K562 (cell line): ENCODE data around the gene MAD1L1. TPM values are rescaled to one million over a fixed set of nuclear protein-coding genes. Genes with fewer than 3 reads are reported as not detected.
A peak's percentile ranks its signal among the peaks of the same experiment; 100 is the strongest.

Experiments used
- ATAC-seq: fragments of 200-7000 bp; cut with Tn5 transposase; 3 replicates; pipeline ENCODE4 v1.9.1; 2020; ENCODE audit warnings: moderate library complexity
- BruUV-seq: library from RNA; stranded (reverse); fragments of 400-500 nt; replicated peaks from 2 replicates; lab custom pipeline; 2021; lab: Mats Ljungman, UMichigan
- CTCF ChIA-PET: fragments of 300-600 bp; formaldehyde crosslinking; extraction: SDS; loops from one replicate; lab custom pipeline; 2021; ENCODE audit warnings: low intra/inter-chr PET ratio; lab: Yijun Ruan, JAX
- POLR2A ChIA-PET: fragments of 300-600, 350-650 bp; sonication (Branson Sonifier 250); formaldehyde crosslinking; extraction: SDS; loops from one replicate; lab custom pipeline; 2021; ENCODE audit warnings: antibody characterized with exemption, inconsistent platforms; lab: Yijun Ruan, JAX
- DNase-seq, 4 experiments: peaks; one replicate each; pipeline versions ENCODE4 v3.0.0 to v3.0.0-alpha.2; 2011 to 2018; ENCODE audit warnings: low spot score in 3 of 4, mixed read lengths in 3 of 4; ENCODE audit errors: extremely low read depth in 1 of 4
- FAIRE-seq: peaks from 2 replicates; lab custom pipeline; 2011; peaks lifted over from hg19 to GRCh38; lab: Jason Lieb, UNC
- H2AFZ ChIP-seq: 2 replicates; pipeline ENCODE4 v1.6.0; 2011; ENCODE audit warnings: low read depth, low read length, control low read depth, inconsistent platforms
- H3K27ac ChIP-seq: fragments of 200-600 bp; 3 replicates; pipeline ENCODE4 v1.8.0; 2011; ENCODE audit warnings: low read depth, mild to moderate bottlenecking, control low read depth, inconsistent platforms, low read length, moderate library complexity, mixed read lengths; ENCODE audit errors: extremely low read depth
- H3K27me3 ChIP-seq, 2 experiments: fragments of 300-600 bp in 1 of 2; 2 replicates in 1 of 2; 3 replicates in 1 of 2; pipeline versions ENCODE4 v1.6.0 to v1.8.0; 2011; ENCODE audit warnings: inconsistent platforms in 2 of 2, low read length in 2 of 2, mild to moderate bottlenecking in 1 of 2, mixed read lengths in 1 of 2, moderate library complexity in 1 of 2; ENCODE audit not compliant: control insufficient read depth in 2 of 2, insufficient read depth in 2 of 2
- H3K36me3 ChIP-seq: fragments of 300-600 bp; 3 replicates; pipeline ENCODE4 v1.8.0; 2011; ENCODE audit warnings: mild to moderate bottlenecking, low read length, inconsistent platforms; ENCODE audit not compliant: control insufficient read depth, insufficient read depth
- H3K4me1 ChIP-seq, 2 experiments: fragments of 200-600 bp in 1 of 2; replicated peaks in 1 of 2; 2 replicates in 1 of 2; 3 replicates in 1 of 2; pipeline versions ENCODE4 v1.5.1 to v1.8.0; 2011; ENCODE audit warnings: inconsistent platforms in 2 of 2, low read length in 2 of 2, mild to moderate bottlenecking in 1 of 2, mixed read lengths in 1 of 2, moderate library complexity in 1 of 2; ENCODE audit not compliant: control insufficient read depth in 2 of 2, insufficient read depth in 2 of 2
- H3K4me2 ChIP-seq: 2 replicates; pipeline ENCODE4 v1.6.1; 2011; ENCODE audit warnings: low read length, control low read depth, inconsistent platforms, mixed read lengths; ENCODE audit not compliant: insufficient read depth
- H3K4me3 ChIP-seq: fragments of 200-600 bp; sonication (generic), shearing (Covaris generic); 2 replicates; pipeline ENCODE4 v1.5.1; 2016; ENCODE audit warnings: control low read depth, inconsistent platforms
- H3K79me2 ChIP-seq: fragments of 200-600 bp; 3 replicates; pipeline ENCODE4 v1.8.0; 2011; ENCODE audit warnings: low read length, inconsistent platforms; ENCODE audit not compliant: control insufficient read depth, insufficient read depth
- H3K9ac ChIP-seq, 2 experiments: 2 replicates each; pipeline versions ENCODE4 v1.6.0 to v1.6.1; 2011; ENCODE audit warnings: low read depth in 2 of 2, low read length in 2 of 2, control low read depth in 1 of 2, inconsistent platforms in 1 of 2, mild to moderate bottlenecking in 1 of 2, mixed read lengths in 1 of 2; ENCODE audit not compliant: insufficient read depth in 1 of 2
- H3K9me1 ChIP-seq: one replicate; pipeline ENCODE4 v1.6.0; 2011; ENCODE audit warnings: inconsistent platforms, mild to moderate bottlenecking, low read length, moderate library complexity; ENCODE audit not compliant: control insufficient read depth, insufficient read depth
- H3K9me3 ChIP-seq: replicated peaks from 2 replicates; pipeline ENCODE4 v1.5.1; 2011; ENCODE audit warnings: low read depth, low read length, inconsistent platforms; ENCODE audit not compliant: control insufficient read depth, insufficient read depth
- H4K20me1 ChIP-seq: replicated peaks from 2 replicates; pipeline ENCODE4 v1.6.1; 2011; ENCODE audit warnings: low read length, inconsistent platforms, mixed read lengths; ENCODE audit not compliant: control insufficient read depth, insufficient read depth
- CBX3 ChIP-seq, 2 experiments: IDR thresholded peaks; 1 replicate in 1 of 2; 2 replicates in 1 of 2; pipeline ENCODE4 v1.6.1; 2012; ENCODE audit warnings: inconsistent platforms in 2 of 2, low read length in 2 of 2, borderline replicate concordance in 1 of 2, control low read depth in 1 of 2
- MCM2 ChIP-seq: fragments of 450-650 bp; IDR thresholded peaks from 2 replicates; pipeline ENCODE4 v1.6.1; 2017; ENCODE audit warnings: low read depth, mild to moderate bottlenecking
- NR1H2 ChIP-seq: sonication (generic); formaldehyde crosslinking; IDR thresholded peaks from 2 replicates; pipeline ENCODE4 v1.4.0; 2020; ENCODE audit warnings: mild to moderate bottlenecking, missing genetic modification reagents
- NR4A1 ChIP-seq, 2 experiments: fragments of 250-450 bp in 1 of 2; fragments of 450-650 bp in 1 of 2; sonication (Bioruptor Pico) in 1 of 2; IDR thresholded peaks; 2 replicates each; pipeline versions ENCODE4 v1.4.0 to v1.6.1; 2016 to 2020; ENCODE audit warnings: mild to moderate bottlenecking in 2 of 2, missing compliant biosample characterization in 1 of 2, missing genetic modification characterization in 1 of 2, moderate library complexity in 1 of 2
- PRPF4 ChIP-seq: fragments of 200-400 bp; formaldehyde crosslinking; IDR thresholded peaks from one replicate; pipeline ENCODE4 v1.6.1; 2017; ENCODE audit warnings: low read length, low read depth, mild to moderate bottlenecking; ENCODE audit not compliant: insufficient read depth, poor library complexity, severe bottlenecking
- RBM34 ChIP-seq: fragments of 200-400 bp; formaldehyde crosslinking; IDR thresholded peaks from 2 replicates; pipeline ENCODE4 v1.6.1; 2018; ENCODE audit warnings: low read length, borderline replicate concordance; ENCODE audit not compliant: insufficient read depth
- SETDB1 ChIP-seq: IDR thresholded peaks from one replicate; pipeline ENCODE4 v1.6.1; 2012; ENCODE audit warnings: low read length, control low read depth, inconsistent platforms
- SIRT6 ChIP-seq: IDR thresholded peaks from one replicate; pipeline ENCODE4 v1.6.1; 2012; ENCODE audit warnings: low read depth, mild to moderate bottlenecking, control low read depth, inconsistent platforms, low read length, moderate library complexity
- ZNF551 ChIP-seq: fragments of 250-450 bp; sonication (Bioruptor Pico); IDR thresholded peaks from 2 replicates; pipeline ENCODE4 v1.5.0; 2021; ENCODE audit warnings: mild to moderate bottlenecking, moderate library complexity
- WGBS: fragments of 100-300 bp; shearing (Covaris generic); methylation state at CpG from one replicate; pipeline ENCODE4 v1.1.6; 2016; ENCODE audit warnings: low coverage, mixed read lengths; ENCODE audit not compliant: insufficient coverage; ENCODE audit errors: missing lambda C conversion rate; 5-methylcytosine and 5-hydroxymethylcytosine counted together
- in situ Hi-C: fragments of 300-500 bp; cut with MboI; formaldehyde crosslinking; loops from 4 replicates; pipeline ENCODE4 v1.15.0; 2018; ENCODE audit warnings: inconsistent platforms, mixed read lengths
- intact Hi-C: fragments of 100-400 bp; cut with micrococcal nuclease; formaldehyde crosslinking; loops from 2 replicates; pipeline ENCODE4 v1.14.2; 2022
- polyA plus RNA-seq, 8 experiments: library from polyadenylated mRNA; depleted of rRNA in 4 of 8; stranded (reverse) in 5 of 8; unstranded in 3 of 8; fragments of >200 nt; fragmentation: Nextera tagmentation in 2 of 8; fragmentation: Illumina TruSeq in 1 of 8; extraction: Ambion mirVana in 2 of 8; extraction: Trizol in 1 of 8; gene quantifications; 2 replicates each; pipeline versions ENCODE4 v1.2.1 to v1.2.3, GENCODE V29; 2011 to 2014; ENCODE audit warnings: inconsistent platforms in 1 of 8, missing spikeins in 1 of 8
- total RNA-seq, 7 experiments: library from RNA; depleted of rRNA in 6 of 7; stranded (reverse); fragments of >200 nt in 6 of 7; fragmentation: Illumina TruSeq in 2 of 7; extraction: Trizol in 2 of 7; gene quantifications; 2 replicates each; pipeline versions ENCODE4 v1.2.1 to v1.2.3, GENCODE V29; 2011 to 2021; ENCODE audit warnings: low replicate concordance in 1 of 7
- TF ChIP-seq, protein P1 (sequence below): fragments of 250-450 bp; sonication (Bioruptor Pico); IDR thresholded peaks from 2 replicates; pipeline ENCODE4 v1.5.0; 2020; ENCODE audit warnings: mild to moderate bottlenecking
- TF ChIP-seq, protein P2 (sequence below): fragments of 450-650 bp; formaldehyde crosslinking; IDR thresholded peaks from 2 replicates; pipeline ENCODE4 v1.4.0; 2020; ENCODE audit warnings: mild to moderate bottlenecking, moderate library complexity
- TF ChIP-seq, protein P3 (sequence below), 2 experiments: fragments of 200-800 bp in 1 of 2; sonication (Bioruptor generic) in 1 of 2; sonication (generic) in 1 of 2; formaldehyde crosslinking in 1 of 2; IDR thresholded peaks in 1 of 2; conservative IDR thresholded peaks in 1 of 2; 2 replicates each; pipeline versions ENCODE4 v1.5.0 to v1.6.1; 2016 to 2020; ENCODE audit warnings: missing compliant biosample characterization in 1 of 2, missing genetic modification characterization in 1 of 2, missing genetic modification reagents in 1 of 2
- TF ChIP-seq, protein P4 (sequence below): sonication (generic); formaldehyde crosslinking; IDR thresholded peaks from 2 replicates; pipeline ENCODE4 v1.8.1; 2022; ENCODE audit warnings: missing genetic modification reagents
- TF ChIP-seq, protein P5 (sequence below): IDR thresholded peaks from 2 replicates; pipeline ENCODE4 v1.6.1; 2012; ENCODE audit warnings: low read depth, low read length, improper control_type of control experiment, borderline replicate concordance

Gene MAD1L1
- total and polyA plus RNA-seq, 9 of the 15 experiments (the other 6 are each of a cell fraction or from before 2014, with no cell fraction given), result 1.7 to 89.7 (median 18.0) TPM

DNA sequence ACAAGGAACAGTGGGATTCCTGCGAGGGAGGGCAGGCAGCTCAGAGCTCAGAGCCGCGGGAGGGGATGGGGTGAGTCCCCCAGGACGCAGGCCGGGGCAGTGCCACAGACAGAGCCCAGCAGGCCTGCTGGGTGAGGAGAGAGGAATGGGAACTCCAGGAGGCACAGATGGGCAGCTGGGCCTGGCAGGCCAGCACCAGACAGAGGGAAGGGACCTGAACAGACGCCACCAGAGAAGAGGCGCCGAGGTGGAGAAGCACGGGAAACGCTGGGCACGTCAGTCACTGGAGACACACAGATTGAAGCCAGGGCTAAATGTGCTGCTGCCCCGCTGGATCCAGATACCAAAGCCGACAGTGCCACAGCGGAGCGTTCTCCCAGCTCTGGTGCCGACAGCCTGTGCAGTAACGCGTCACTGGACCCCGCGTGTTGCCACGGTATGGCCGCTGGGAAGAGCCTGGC lies 225.8 kb downstream of the MAD1L1 start:
- intact Hi-C loops, result no loop called here
- H4K20me1 ChIP-seq, result no peaks in the 10 kb centered on the region
- H3K4me3 ChIP-seq, result no peak overlapping the region
- H3K79me2 ChIP-seq, result no peaks in the 10 kb centered on the region
- POLR2A ChIA-PET, result interaction anchor here (1.0 to 1.5 kb wide), 4 partner anchors 14 to 234 kb away, joined by 3 to 4 read pairs (median 4); no protein-coding TSS in a partner anchor
- 82% methylated on average over 13 of the region's 22 CpGs for WGBS
- CTCF ChIA-PET, result no interaction called here
- no peaks in the 10 kb centered on the region for H3K9me3 ChIP-seq
- in situ Hi-C loops, result no loop called here
- peaks cover 0 to 71% of the 10 kb centered on the region in 2 experiments; a peak in 2 of 5 replicates for H3K4me1 ChIP-seq
- DNase-seq (no peak), FAIRE-seq (no peak), ATAC-seq (no peak)
- peak overlapping the region in 1 of 2 experiments; percentile 36; a peak in 1 of 4 replicates for H3K9ac ChIP-seq
- BruUV-seq, result no TSS peak
- no peak overlapping the region for H2AFZ ChIP-seq
- peaks cover 4% of the 10 kb centered on the region; the same call in 1 of the 3 replicates for H3K36me3 ChIP-seq
- H3K9me1 ChIP-seq, result no peaks in the 10 kb centered on the region
- no peak overlapping the region for H3K4me2 ChIP-seq
- H3K27me3 ChIP-seq, result no peaks in the 10 kb centered on the region
- H3K27ac ChIP-seq, result no peak overlapping the region
- no peak for TF ChIP-seq NR4A1 (CRISPR knock-in tag; IDR thresholded peaks at IDR 0.05)
- TF ChIP-seq NR4A1 (tag; IDR thresholded peaks at IDR 0.05), result no peak
- no peak for TF ChIP-seq ZNF551 (CRISPR knock-in tag)
- TF ChIP-seq, protein P1, sequence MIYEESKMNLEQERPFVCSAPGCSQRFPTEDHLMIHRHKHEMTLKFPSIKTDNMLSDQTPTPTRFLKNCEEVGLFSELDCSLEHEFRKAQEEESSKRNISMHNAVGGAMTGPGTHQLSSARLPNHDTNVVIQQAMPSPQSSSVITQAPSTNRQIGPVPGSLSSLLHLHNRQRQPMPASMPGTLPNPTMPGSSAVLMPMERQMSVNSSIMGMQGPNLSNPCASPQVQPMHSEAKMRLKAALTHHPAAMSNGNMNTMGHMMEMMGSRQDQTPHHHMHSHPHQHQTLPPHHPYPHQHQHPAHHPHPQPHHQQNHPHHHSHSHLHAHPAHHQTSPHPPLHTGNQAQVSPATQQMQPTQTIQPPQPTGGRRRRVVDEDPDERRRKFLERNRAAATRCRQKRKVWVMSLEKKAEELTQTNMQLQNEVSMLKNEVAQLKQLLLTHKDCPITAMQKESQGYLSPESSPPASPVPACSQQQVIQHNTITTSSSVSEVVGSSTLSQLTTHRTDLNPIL (CRISPR knock-in tag), result no peak
- TF ChIP-seq PRPF4, result no peak
- TF ChIP-seq, protein P2, sequence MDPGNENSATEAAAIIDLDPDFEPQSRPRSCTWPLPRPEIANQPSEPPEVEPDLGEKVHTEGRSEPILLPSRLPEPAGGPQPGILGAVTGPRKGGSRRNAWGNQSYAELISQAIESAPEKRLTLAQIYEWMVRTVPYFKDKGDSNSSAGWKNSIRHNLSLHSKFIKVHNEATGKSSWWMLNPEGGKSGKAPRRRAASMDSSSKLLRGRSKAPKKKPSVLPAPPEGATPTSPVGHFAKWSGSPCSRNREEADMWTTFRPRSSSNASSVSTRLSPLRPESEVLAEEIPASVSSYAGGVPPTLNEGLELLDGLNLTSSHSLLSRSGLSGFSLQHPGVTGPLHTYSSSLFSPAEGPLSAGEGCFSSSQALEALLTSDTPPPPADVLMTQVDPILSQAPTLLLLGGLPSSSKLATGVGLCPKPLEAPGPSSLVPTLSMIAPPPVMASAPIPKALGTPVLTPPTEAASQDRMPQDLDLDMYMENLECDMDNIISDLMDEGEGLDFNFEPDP, result no peak
- TF ChIP-seq, protein P3, sequence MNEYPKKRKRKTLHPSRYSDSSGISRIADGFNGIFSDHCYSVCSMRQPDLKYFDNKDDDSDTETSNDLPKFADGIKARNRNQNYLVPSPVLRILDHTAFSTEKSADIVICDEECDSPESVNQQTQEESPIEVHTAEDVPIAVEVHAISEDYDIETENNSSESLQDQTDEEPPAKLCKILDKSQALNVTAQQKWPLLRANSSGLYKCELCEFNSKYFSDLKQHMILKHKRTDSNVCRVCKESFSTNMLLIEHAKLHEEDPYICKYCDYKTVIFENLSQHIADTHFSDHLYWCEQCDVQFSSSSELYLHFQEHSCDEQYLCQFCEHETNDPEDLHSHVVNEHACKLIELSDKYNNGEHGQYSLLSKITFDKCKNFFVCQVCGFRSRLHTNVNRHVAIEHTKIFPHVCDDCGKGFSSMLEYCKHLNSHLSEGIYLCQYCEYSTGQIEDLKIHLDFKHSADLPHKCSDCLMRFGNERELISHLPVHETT (CRISPR knock-in tag; conservative IDR thresholded peaks at IDR 0.05 in 1 of 2, IDR thresholded peaks at IDR 0.05 in 1 of 2), result no peak
- no peak for TF ChIP-seq RBM34
- no peak for TF ChIP-seq CBX3 (IDR thresholded peaks at IDR 0.05; ENCODE audit: borderline replicate concordance in 1 of 2, low read length in 2 of 2)
- TF ChIP-seq MCM2, result no peak
- TF ChIP-seq, protein P4, sequence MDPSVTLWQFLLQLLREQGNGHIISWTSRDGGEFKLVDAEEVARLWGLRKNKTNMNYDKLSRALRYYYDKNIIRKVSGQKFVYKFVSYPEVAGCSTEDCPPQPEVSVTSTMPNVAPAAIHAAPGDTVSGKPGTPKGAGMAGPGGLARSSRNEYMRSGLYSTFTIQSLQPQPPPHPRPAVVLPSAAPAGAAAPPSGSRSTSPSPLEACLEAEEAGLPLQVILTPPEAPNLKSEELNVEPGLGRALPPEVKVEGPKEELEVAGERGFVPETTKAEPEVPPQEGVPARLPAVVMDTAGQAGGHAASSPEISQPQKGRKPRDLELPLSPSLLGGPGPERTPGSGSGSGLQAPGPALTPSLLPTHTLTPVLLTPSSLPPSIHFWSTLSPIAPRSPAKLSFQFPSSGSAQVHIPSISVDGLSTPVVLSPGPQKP (CRISPR knock-in tag), result no peak
- TF ChIP-seq NR1H2 (CRISPR knock-in tag), result no peak
- TF ChIP-seq SETDB1, result no peak
- TF ChIP-seq SIRT6, result no peak
- TF ChIP-seq, protein P5, sequence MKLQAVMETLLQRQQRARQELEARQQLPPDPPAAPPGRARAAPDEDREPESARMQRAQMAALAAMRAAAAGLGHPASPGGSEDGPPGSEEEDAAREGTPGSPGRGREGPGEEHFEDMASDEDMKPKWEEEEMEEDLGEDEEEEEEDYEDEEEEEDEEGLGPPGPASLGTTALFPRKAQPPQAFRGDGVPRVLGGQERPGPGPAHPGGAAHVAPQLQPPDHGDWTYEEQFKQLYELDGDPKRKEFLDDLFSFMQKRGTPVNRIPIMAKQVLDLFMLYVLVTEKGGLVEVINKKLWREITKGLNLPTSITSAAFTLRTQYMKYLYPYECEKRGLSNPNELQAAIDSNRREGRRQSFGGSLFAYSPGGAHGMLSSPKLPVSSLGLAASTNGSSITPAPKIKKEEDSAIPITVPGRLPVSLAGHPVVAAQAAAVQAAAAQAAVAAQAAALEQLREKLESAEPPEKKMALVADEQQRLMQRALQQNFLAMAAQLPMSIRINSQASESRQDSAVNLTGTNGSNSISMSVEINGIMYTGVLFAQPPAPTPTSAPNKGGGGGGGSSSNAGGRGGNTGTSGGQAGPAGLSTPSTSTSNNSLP, result no peak
